GM21447 (cell line): ENCODE data around the gene CD46.
"Not testable (repeated sequence)": the region's sequence is repeated elsewhere in the genome, so short reads cannot be mapped to it uniquely, and the experiment has no call there.

Source experiments
- ATAC-seq: cut with Tn5 transposase; IDR thresholded peaks from one replicate; pipeline ENCODE4 v1.9.1; 2021; ENCODE audit not compliant: unreplicated experiment

Gene CD46

DNA sequence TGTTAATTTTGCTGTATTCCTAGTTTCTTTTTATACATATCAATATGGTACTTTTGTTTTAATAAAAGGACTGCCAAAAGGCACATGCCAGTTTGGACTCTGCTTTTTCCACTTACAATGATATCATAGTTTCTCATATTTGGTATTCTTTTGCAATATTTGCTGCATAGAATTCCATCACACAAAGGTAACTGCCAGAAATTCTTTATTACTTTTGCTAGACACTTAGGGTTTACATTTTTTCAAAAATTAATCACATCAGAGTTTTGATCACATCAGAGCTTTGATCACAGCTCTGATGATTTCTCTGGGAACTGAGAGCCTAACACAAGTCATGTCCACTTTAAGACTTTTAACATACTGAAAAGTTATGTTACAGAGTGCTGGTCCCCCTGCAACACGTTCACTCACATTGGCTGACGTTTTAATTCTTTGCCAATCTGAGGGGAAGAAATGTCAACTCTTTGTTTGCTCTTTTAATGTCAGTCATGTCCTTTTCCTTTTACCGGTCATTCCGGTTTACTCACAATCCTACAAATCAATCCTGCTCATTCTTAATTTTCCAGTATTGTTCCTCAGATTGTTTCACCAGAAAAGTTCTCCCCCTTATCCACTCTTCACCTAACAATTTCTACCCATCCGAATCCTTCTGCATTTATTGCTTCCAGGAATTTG, 1.1 kb upstream of the CD46 start:
- no peak for ATAC-seq

DNA sequence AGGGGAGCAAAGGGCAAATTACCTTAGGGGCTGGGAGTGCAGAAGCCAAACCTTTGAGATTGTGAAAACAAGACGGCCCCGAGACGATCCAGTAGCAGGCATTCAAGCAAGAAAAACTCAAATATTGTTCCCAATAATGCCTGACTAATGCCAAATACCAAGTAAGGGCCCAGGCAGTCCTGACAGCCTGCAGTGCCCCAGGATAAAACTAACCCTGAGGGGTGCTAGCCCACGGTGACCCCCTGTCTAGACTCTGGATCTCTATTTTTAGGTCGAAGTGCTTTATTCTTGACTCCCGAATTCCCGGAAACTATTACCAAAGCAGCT, 428 bp upstream of the CD46 start:
- ATAC-seq = peak; percentile 1

DNA sequence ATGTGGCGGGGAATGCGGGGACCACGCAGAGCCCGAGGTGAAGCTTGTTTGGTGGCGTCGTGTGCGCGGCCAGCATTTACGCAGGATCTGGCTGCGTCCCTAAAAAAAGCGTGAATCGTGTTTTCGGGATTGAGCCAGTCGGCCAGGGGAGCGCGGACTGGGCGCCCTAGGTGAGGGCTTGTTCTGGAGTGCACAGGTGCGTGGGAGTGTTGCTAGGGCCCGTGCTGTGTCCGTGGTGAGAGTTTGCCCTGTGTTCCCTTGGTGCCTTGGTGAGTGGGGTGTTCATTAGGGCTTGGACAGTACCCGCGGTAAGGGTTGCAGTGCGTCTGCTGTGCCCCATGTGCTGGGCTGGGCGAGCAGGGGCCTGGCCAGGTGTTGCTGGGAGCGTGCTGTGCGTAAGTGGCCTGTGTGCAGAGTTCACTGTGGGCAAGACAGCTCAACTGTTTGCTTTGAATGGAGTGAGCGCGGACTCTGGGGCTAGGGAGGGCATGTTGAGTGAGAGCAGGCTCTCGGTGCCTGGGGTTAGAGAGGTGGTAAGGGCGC, 673 bp downstream of the CD46 start:
- ATAC-seq = peak; percentile 36

- no peak for ATAC-seq
Observed at GRCh38 chr1:207753611-207754010, 1.8 kb downstream of the CD46 start.

- ATAC-seq = no peak
Observed at GRCh38 chr1:207754011-207754410, 2.2 kb downstream of the CD46 start.

GRCh38 chr1:207754974-207755700, 3.3 kb downstream of the CD46 start:
- ATAC-seq = no peak

DNA sequence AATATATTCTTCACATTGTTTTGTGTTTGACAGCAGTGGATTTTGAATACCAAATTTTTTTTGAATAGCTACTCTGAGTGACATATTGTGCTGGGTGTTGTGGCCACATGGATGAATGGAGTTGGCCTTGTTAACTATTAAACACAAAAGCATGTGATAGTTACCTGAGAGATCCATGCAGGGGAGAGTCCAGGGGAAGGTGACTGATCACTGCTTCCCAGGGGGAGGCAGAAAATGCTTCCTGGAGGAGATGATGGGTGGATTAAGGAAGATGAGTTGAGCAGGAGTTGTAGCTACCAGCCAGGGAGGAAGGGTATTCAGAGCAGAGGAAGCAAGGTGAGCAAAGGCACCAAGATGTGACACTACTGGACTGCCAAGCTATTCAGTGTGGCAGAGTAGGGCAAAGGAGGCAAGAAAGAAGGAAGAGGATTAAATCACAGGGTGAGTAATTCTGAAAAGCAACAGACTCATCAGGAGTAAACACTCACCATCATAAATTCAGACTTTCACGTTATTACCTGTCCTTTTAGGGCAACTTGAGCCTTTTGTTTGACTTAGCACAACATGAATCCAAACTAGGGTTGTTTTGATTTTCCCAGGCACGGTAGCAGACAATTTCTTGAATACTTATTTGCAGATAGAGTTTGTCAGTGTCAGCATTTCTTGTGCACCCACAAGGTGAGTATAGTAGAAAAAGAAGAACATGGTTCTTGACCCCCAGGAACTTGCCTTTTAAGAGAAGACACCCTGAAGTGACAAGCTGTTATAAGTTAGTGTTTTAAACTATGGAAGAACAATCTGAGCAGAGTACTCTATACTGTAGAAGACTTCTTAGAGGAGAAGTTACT, 4.2 kb downstream of the CD46 start:
- ATAC-seq = no peak

GRCh38 chr1:207762622-207763021, 10.8 kb downstream of the CD46 start:
- ATAC-seq = no peak

DNA sequence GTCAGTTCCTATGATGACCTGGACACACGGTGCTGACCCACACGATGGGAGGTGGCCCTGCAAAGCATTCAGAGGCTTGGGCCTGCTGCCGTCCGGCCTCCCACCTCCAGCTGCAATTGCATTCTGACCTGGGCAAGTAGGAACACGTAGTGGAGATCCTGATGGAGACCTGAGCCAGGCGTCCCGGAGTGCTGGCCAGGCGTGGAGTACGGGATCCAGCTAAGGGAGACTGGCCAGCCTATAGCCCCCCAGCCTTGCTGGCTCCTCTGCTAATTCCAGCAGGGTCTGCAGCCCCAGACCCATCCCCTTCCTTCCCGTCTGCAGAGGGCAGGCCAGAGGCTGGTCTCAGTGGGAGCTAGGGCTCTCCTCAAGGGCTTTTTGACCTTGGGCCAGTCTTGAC, 11.2 kb downstream of the CD46 start:
- no peak for ATAC-seq

DNA sequence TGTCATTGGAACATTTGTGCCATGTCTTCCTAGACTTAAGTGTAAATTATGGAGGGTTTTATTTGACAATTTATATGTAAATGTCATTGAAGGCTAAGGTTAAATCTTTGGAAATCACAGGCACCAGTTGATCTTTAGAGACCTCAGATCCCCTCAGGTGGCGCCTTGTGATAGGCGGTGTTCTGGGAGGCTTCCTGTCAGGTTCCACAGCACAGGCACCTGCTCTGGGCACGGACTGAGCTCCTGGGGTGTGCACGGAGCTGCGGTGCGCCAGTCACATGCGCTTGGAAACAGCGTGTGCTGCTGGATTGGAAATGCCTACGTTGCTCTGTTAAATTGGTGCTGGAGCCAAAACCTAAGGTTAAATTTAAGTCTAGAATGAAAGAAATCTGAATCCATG, 12.1 kb downstream of the CD46 start:
- ATAC-seq = no peak

- ATAC-seq = no peak
Observed at GRCh38 chr1:207766569-207766968, 14.7 kb downstream of the CD46 start.

- not testable (repeated sequence) for ATAC-seq
Observed at GRCh38 chr1:207770514-207770913, 18.7 kb downstream of the CD46 start.

GRCh38 chr1:207776045-207776444, 24.2 kb downstream of the CD46 start:
- ATAC-seq = not testable (repeated sequence)

- ATAC-seq = not testable (repeated sequence)
Observed at GRCh38 chr1:207777412-207777811, 25.6 kb downstream of the CD46 start.

- no peak for ATAC-seq
Observed at GRCh38 chr1:207779008-207779407, 27.2 kb downstream of the CD46 start.

DNA sequence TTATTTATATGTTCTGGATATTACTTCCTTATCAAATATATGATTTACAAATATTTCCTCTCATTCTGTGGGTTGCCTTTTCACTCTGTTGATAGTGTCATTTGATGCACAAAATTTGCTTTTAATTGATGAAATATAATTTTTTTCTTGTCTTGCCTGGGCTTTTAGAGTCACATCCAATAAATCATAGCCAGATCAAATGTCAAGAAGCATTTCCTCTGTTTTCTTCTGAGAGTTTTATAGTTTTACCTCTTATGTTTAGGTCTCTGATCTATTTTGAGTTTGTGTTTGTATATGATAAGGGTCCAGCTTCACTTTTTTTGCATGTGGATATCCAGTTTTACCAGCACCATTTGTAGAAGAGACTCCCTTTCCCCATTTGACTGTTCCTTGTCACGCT, 29.5 kb downstream of the CD46 start:
- ATAC-seq = no peak

GRCh38 chr1:207787776-207788175, 35.9 kb downstream of the CD46 start:
- ATAC-seq = no peak

DNA sequence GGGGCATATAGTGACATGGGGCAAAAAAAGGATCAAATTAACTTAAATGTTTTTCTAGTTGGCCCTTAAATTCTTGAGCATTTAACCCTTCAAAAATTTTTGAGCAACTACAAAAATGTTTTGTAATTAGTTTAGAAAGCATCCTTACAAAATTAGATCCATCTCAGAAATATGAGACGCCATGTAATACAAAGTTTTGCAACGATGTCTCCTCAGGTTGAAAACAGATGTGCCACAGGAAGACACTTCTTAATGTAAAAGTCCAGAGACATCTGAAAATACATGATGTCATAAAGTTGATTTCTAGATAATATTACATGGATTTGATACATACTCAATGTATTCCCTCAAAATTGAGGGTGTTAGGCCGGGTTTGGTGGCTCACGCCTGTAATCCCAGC, 37.5 kb downstream of the CD46 start:
- no peak for ATAC-seq

- ATAC-seq = no peak
Observed at GRCh38 chr1:207789792-207790787, 38.2 kb downstream of the CD46 start.

GRCh38 chr1:207791290-207791689, 39.4 kb downstream of the CD46 start:
- no peak for ATAC-seq
